Fibroblast of lung (primary cell): ENCODE results near the gene TTI1. TPM values are rescaled to one million over a fixed set of nuclear protein-coding genes. Genes with fewer than 3 reads are reported as not detected.

Source experiments
- DNase-seq, 2 donors: peaks; one replicate each; pipeline versions ENCODE4 v3.0.0 to v3.0.0-alpha.2; 2010; ENCODE audit warnings: low read depth in 2 of 2
- H2AFZ ChIP-seq: 2 replicates; pipeline ENCODE4 v1.5.1; 2012; ENCODE audit warnings: low read length, control low read depth, inconsistent platforms
- H3K27ac ChIP-seq: 2 replicates; pipeline ENCODE4 v1.5.1; 2011; ENCODE audit warnings: low read length, control low read depth; ENCODE audit not compliant: insufficient read depth
- H3K27me3 ChIP-seq: 2 replicates; pipeline ENCODE4 v1.5.1; 2011; ENCODE audit warnings: mild to moderate bottlenecking, low read length; ENCODE audit not compliant: control insufficient read depth, insufficient read depth
- H3K36me3 ChIP-seq: 2 replicates; pipeline ENCODE4 v1.5.1; 2011; ENCODE audit warnings: low read length; ENCODE audit not compliant: control insufficient read depth, insufficient read depth
- H3K4me1 ChIP-seq: 2 replicates; pipeline ENCODE4 v1.5.1; 2011; ENCODE audit warnings: low read length; ENCODE audit not compliant: control insufficient read depth, insufficient read depth; ENCODE audit errors: extremely low read depth
- H3K4me2 ChIP-seq: 2 replicates; pipeline ENCODE4 v1.5.1; 2011; ENCODE audit warnings: low read length, control low read depth; ENCODE audit not compliant: insufficient read depth; ENCODE audit errors: extremely low read depth
- H3K4me3 ChIP-seq, 4 experiments: fragments of 200-600 bp in 1 of 4; sonication (generic) in 1 of 4; replicated peaks in 1 of 4; 2 replicates each; pipeline ENCODE4 v1.5.1; 2011 to 2016; ENCODE audit warnings: low read length in 4 of 4, low read depth in 3 of 4, mild to moderate bottlenecking in 3 of 4, control low read depth in 2 of 4, inconsistent platforms in 1 of 4, mixed read lengths in 1 of 4; ENCODE audit not compliant: insufficient read depth in 1 of 4; ENCODE audit errors: control extremely low read depth in 1 of 4
- H3K79me2 ChIP-seq: 2 replicates; pipeline ENCODE4 v1.5.1; 2012; ENCODE audit warnings: mild to moderate bottlenecking, low read length, inconsistent platforms; ENCODE audit not compliant: control insufficient read depth, insufficient read depth
- H3K9ac ChIP-seq: 2 replicates; pipeline ENCODE4 v1.5.1; 2011; ENCODE audit warnings: mild to moderate bottlenecking, low read length, control low read depth; ENCODE audit not compliant: insufficient read depth
- H3K9me3 ChIP-seq: 2 replicates; pipeline ENCODE4 v1.5.1; 2012; ENCODE audit warnings: low read depth, low read length; ENCODE audit not compliant: control insufficient read depth, insufficient read depth
- H4K20me1 ChIP-seq: 2 replicates; pipeline ENCODE4 v1.5.1; 2011; ENCODE audit warnings: low read length; ENCODE audit not compliant: control insufficient read depth, insufficient read depth; ENCODE audit errors: extremely low read depth
- EZH2 ChIP-seq: IDR thresholded peaks from 2 replicates; pipeline ENCODE4 v1.5.1; 2012; ENCODE audit warnings: low read length, control low read depth, mild to moderate bottlenecking; ENCODE audit errors: missing control alignments
- polyA plus RNA-seq, 2 donors: library from polyadenylated mRNA; depleted of rRNA in 1 of 2; stranded (reverse) in 1 of 2; unstranded in 1 of 2; fragments of >200 nt; gene quantifications; 2 replicates each; pipeline ENCODE4 v1.2.1, GENCODE V29; 2011 to 2012; ENCODE audit warnings: missing spikeins in 1 of 2
- total RNA-seq: library from RNA; depleted of rRNA; stranded (reverse); fragments of >200 nt; gene quantifications from 2 replicates; pipeline ENCODE4 v1.2.1, GENCODE V29; 2014
- TF ChIP-seq, protein P1 (sequence below), 2 donors: IDR thresholded peaks in 1 of 2; conservative IDR thresholded peaks in 1 of 2; 1 replicate in 1 of 2; 2 replicates in 1 of 2; pipeline ENCODE4 v1.5.1; 2011 to 2012; ENCODE audit warnings: low read length in 2 of 2, control low read depth in 1 of 2, inconsistent platforms in 1 of 2, low read depth in 1 of 2, mild to moderate bottlenecking in 1 of 2

TTI1 gene
- total and polyA plus RNA-seq, 2 donors (not counting 1 experiment from before 2014, with no cell fraction given): 12.6 to 20.0 TPM

- H3K4me2 ChIP-seq: no peak overlapping the region
- TF ChIP-seq EZH2: no peak
- TF ChIP-seq, protein P1, sequence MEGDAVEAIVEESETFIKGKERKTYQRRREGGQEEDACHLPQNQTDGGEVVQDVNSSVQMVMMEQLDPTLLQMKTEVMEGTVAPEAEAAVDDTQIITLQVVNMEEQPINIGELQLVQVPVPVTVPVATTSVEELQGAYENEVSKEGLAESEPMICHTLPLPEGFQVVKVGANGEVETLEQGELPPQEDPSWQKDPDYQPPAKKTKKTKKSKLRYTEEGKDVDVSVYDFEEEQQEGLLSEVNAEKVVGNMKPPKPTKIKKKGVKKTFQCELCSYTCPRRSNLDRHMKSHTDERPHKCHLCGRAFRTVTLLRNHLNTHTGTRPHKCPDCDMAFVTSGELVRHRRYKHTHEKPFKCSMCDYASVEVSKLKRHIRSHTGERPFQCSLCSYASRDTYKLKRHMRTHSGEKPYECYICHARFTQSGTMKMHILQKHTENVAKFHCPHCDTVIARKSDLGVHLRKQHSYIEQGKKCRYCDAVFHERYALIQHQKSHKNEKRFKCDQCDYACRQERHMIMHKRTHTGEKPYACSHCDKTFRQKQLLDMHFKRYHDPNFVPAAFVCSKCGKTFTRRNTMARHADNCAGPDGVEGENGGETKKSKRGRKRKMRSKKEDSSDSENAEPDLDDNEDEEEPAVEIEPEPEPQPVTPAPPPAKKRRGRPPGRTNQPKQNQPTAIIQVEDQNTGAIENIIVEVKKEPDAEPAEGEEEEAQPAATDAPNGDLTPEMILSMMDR (conservative IDR thresholded peaks at IDR 0.05 in 1 of 2, IDR thresholded peaks at IDR 0.05 in 1 of 2; ENCODE audit: low read depth in 1 of 2, low read length in 2 of 2): no peak
- H3K9ac ChIP-seq: no peak overlapping the region
These were observed 47.0 kb downstream of the TTI1 start for GRCh38 chr20:37986044-37986858.

GRCh38 chr20:37984018-37984785, 49.1 kb downstream of the TTI1 start:
- no peaks in the 10 kb centered on the region for H3K4me1 ChIP-seq
- TF ChIP-seq, protein P1 (conservative IDR thresholded peaks at IDR 0.05 in 1 of 2, IDR thresholded peaks at IDR 0.05 in 1 of 2; ENCODE audit: low read depth in 1 of 2, low read length in 2 of 2): no peak
- no peak for TF ChIP-seq EZH2
- H3K27ac ChIP-seq: no peak overlapping the region
- H3K36me3 ChIP-seq: no peaks in the 10 kb centered on the region
- H3K79me2 ChIP-seq: no peaks in the 10 kb centered on the region
- H3K4me2 ChIP-seq: no peak overlapping the region
- DNase-seq: no peak
- H2AFZ ChIP-seq: no peak overlapping the region
- H3K9ac ChIP-seq: no peak overlapping the region
- H3K9me3 ChIP-seq: no peaks in the 10 kb centered on the region
- no peaks in the 10 kb centered on the region for H4K20me1 ChIP-seq
- no peaks in the 10 kb centered on the region for H3K27me3 ChIP-seq
- no peak overlapping the region for H3K4me3 ChIP-seq

More at GRCh38 chr20:37986044-37986858, 47.0 kb downstream of the TTI1 start:
- no peaks in the 10 kb centered on the region for H3K27me3 ChIP-seq
- no peaks in the 10 kb centered on the region for H3K79me2 ChIP-seq
- no peaks in the 10 kb centered on the region for H3K9me3 ChIP-seq
- H4K20me1 ChIP-seq: no peaks in the 10 kb centered on the region
- peaks cover 2% of the 10 kb centered on the region for H3K4me1 ChIP-seq
- H3K36me3 ChIP-seq: no peaks in the 10 kb centered on the region
- no peak overlapping the region for H2AFZ ChIP-seq
- H3K27ac ChIP-seq: no peak overlapping the region
- no peak for DNase-seq
- no peak overlapping the region for H3K4me3 ChIP-seq

DNA sequence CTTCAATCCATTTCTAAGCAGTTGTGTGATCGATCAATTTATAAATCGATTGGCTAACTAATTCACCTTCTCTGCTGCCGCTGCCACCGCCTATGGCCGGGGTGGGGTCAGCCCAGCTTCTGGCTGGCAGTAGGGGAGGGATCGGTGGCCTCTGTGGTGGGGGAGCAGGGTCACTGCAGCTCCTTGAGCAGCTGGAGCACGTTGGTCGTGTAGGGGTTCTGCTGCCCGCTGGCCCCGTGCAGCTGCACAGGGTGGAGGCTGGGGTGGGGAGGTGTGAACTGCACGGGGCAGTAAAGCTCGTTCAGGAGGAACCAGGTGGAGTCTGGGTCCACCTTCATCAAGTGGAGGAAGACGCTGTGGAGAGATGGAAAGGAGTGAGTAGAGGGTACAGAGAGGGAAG, 50.0 kb downstream of the TTI1 start:
- H4K20me1 ChIP-seq: no peaks in the 10 kb centered on the region
- H3K4me2 ChIP-seq: no peak overlapping the region
- H3K4me1 ChIP-seq: no peaks in the 10 kb centered on the region
- H3K79me2 ChIP-seq: no peaks in the 10 kb centered on the region
- TF ChIP-seq EZH2: no peak
- TF ChIP-seq, protein P1 (conservative IDR thresholded peaks at IDR 0.05 in 1 of 2, IDR thresholded peaks at IDR 0.05 in 1 of 2; ENCODE audit: low read depth in 1 of 2, low read length in 2 of 2): no peak
- no peak overlapping the region for H2AFZ ChIP-seq
- H3K27me3 ChIP-seq: no peaks in the 10 kb centered on the region
- H3K27ac ChIP-seq: no peak overlapping the region
- H3K9ac ChIP-seq: no peak overlapping the region
- no peaks in the 10 kb centered on the region for H3K36me3 ChIP-seq
- no peaks in the 10 kb centered on the region for H3K9me3 ChIP-seq
- no peak overlapping the region for H3K4me3 ChIP-seq
- no peak for DNase-seq
